A549 (cell line): ENCODE measurements around the gene LMTK3.

ENCODE experiments used
- CEBPB ChIP-seq, 2 experiments: fragments of >200 bp in 1 of 2; sonication (Bioruptor Twin) in 1 of 2; formaldehyde crosslinking in 1 of 2; IDR thresholded peaks; 2 replicates each; pipeline ENCODE4 v1.6.1; 2012 to 2016
- CTCF ChIP-seq: fragments of >200 bp; sonication (Bioruptor Twin); formaldehyde crosslinking; IDR thresholded peaks from 3 replicates; pipeline ENCODE4 v1.5.1; 2016
- ESRRA ChIP-seq: fragments of 150-350 bp; IDR thresholded peaks from 2 replicates; pipeline ENCODE4 v1.6.1; 2014; ENCODE audit warnings: mild to moderate bottlenecking, low read length, borderline replicate concordance
- MAFK ChIP-seq: fragments of 450-650 bp; IDR thresholded peaks from 2 replicates; pipeline ENCODE4 v1.6.1; 2014; ENCODE audit not compliant: partially characterized antibody
- POLR2AphosphoS2 ChIP-seq: conservative IDR thresholded peaks from 2 replicates; pipeline ENCODE4 v1.6.1; 2012; ENCODE audit warnings: low read length, improper control_type of control experiment, inconsistent platforms
- ZC3H11A ChIP-seq: fragments of 450-650 bp; IDR thresholded peaks from 2 replicates; pipeline ENCODE4 v1.6.1; 2014; ENCODE audit warnings: antibody characterized with exemption, mild to moderate bottlenecking

- no peak for TF ChIP-seq POLR2AphosphoS2
- TF ChIP-seq CTCF: no peak
- TF ChIP-seq MAFK: no peak
- no peak for TF ChIP-seq ESRRA
- TF ChIP-seq ZC3H11A: no peak
- no peak for TF ChIP-seq CEBPB (IDR thresholded peaks at IDR 0.05)
These were observed 13.7 kb downstream of the LMTK3 start for GRCh38 chr19:48497728-48498594.
